Osteocyte (in vitro differentiated cells): Measurements from ENCODE around the gene LMNTD2. TPM values are rescaled to one million over a fixed set of nuclear protein-coding genes. Genes with fewer than 3 reads are reported as not detected.
"Not testable (repeated sequence)": the region's sequence is repeated elsewhere in the genome, so short reads cannot be mapped to it uniquely, and the experiment has no call there.

Source experiments
- DNase-seq: peaks from one replicate; pipeline ENCODE4 v3.0.0; 2021; ENCODE audit warnings: mixed read lengths; ENCODE audit not compliant: unreplicated experiment; ENCODE audit errors: extremely low spot score
- H3K27ac Mint-ChIP-seq: one replicate; pipeline ENCODE4 v1.8.0; 2021; ENCODE audit warnings: mild to moderate bottlenecking, mixed read lengths; ENCODE audit not compliant: unreplicated experiment
- H3K27me3 Mint-ChIP-seq: one replicate; pipeline ENCODE4 v1.8.0; 2021; ENCODE audit warnings: mixed read lengths; ENCODE audit not compliant: unreplicated experiment
- H3K36me3 Mint-ChIP-seq: one replicate; pipeline ENCODE4 v1.8.0; 2021; ENCODE audit warnings: mixed read lengths; ENCODE audit not compliant: unreplicated experiment
- H3K4me1 Mint-ChIP-seq: one replicate; pipeline ENCODE4 v1.8.0; 2021; ENCODE audit warnings: mixed read lengths; ENCODE audit not compliant: unreplicated experiment
- H3K4me3 Mint-ChIP-seq: one replicate; pipeline ENCODE4 v1.8.0; 2021; ENCODE audit warnings: mild to moderate bottlenecking, moderate library complexity, mixed read lengths; ENCODE audit not compliant: unreplicated experiment
- H3K9me3 Mint-ChIP-seq: one replicate; pipeline ENCODE4 v1.8.0; 2021; ENCODE audit warnings: mixed read lengths; ENCODE audit not compliant: unreplicated experiment
- total RNA-seq: library from RNA; stranded (reverse); gene quantifications from 2 replicates; pipeline ENCODE4 v1.2.1, GENCODE V29; 2021
- TF ChIP-seq, protein P1 (sequence below): fragments of 200-600 bp; sonication (generic); IDR thresholded peaks from 2 replicates; pipeline ENCODE4 v1.5.0; 2021; ENCODE audit warnings: antibody characterized with exemption, mild to moderate bottlenecking, moderate library complexity

The LMNTD2 gene
- total RNA-seq, 1 donor from 2014 or later = 6.4 TPM

DNA sequence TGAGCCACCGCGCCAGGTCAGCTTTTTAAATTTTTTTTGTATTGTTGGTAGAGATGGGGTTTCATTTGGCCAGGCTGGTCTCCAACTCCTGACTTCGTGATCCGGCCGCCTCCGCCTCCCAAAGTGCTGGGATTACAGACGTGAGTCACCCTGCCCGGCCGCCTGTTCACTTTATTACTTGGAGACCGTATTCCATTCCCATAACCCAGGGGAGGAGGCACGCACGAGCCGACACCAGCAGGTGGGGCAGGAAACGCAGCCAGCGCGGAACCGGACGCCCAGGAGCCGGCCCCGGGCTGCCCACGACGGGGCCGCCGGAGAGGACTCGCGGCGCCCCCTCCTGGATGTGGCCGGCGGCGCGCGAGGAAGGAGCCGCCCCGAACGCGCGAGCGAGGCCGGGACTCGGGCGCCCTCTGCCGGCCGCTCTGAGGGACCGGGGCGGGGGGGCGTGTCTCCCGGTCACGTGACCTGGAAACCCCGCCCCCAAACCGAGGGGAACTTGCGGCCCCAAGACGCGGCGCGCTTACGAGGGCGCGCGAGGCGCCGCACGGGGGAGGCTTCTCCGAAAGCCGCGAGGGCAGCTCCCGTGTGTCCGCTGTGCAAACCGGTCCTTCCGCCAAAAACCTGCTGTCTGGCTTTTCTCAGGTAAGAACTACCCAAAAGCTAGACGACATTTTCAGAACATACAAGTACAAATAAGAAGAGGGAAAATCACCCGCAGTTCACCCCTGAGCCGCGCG, 41.9 kb downstream of the LMNTD2 start:
- TF ChIP-seq, protein P1, sequence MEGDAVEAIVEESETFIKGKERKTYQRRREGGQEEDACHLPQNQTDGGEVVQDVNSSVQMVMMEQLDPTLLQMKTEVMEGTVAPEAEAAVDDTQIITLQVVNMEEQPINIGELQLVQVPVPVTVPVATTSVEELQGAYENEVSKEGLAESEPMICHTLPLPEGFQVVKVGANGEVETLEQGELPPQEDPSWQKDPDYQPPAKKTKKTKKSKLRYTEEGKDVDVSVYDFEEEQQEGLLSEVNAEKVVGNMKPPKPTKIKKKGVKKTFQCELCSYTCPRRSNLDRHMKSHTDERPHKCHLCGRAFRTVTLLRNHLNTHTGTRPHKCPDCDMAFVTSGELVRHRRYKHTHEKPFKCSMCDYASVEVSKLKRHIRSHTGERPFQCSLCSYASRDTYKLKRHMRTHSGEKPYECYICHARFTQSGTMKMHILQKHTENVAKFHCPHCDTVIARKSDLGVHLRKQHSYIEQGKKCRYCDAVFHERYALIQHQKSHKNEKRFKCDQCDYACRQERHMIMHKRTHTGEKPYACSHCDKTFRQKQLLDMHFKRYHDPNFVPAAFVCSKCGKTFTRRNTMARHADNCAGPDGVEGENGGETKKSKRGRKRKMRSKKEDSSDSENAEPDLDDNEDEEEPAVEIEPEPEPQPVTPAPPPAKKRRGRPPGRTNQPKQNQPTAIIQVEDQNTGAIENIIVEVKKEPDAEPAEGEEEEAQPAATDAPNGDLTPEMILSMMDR = peak; percentile 100
- Mint-ChIP-seq H3K4me3 (peak overlapping the region; percentile 71), H3K27ac (peak overlapping the region; percentile 81), H3K9me3 (no peaks in the 10 kb centered on the region), H3K27me3 (no peaks in the 10 kb centered on the region), H3K36me3 (peaks cover 15% of the 10 kb centered on the region), H3K4me1 (peaks cover 2% of the 10 kb centered on the region)
- DNase-seq = peak; percentile 96

GRCh38 chr11:516918-517685, 43.4 kb downstream of the LMNTD2 start:
- not testable (repeated sequence) for H3K4me3 Mint-ChIP-seq, H3K9me3 Mint-ChIP-seq, H3K4me1 Mint-ChIP-seq, H3K27ac Mint-ChIP-seq, H3K27me3 Mint-ChIP-seq
- peak; percentile 83 for DNase-seq
- H3K36me3 Mint-ChIP-seq = peaks cover 19% of the 10 kb centered on the region

DNA sequence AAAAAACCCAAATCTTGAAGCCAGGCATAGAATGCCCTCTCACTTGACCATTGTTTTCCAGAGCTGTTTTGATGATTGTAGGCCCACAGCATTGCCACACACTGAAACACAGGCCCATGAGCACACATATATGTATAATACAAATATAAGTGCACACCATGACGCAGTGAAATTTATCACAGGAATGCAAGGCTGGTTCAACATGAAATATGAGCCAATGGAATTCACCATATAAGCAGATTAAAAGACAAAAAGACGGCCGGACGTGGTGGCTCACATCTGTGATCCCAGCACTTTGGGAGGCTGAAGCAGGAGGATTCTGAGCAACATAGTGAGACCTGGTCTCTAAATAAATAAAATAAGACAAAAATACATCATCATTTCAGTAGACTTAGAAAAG, 44.1 kb downstream of the LMNTD2 start:
- Mint-ChIP-seq H3K27ac (no peak overlapping the region), H3K9me3 (no peaks in the 10 kb centered on the region), H3K4me3 (no peak overlapping the region), H3K4me1 (peaks cover 2% of the 10 kb centered on the region), H3K27me3 (no peaks in the 10 kb centered on the region), H3K36me3 (peaks cover 21% of the 10 kb centered on the region)
- TF ChIP-seq, protein P1 = no peak
- DNase-seq = no peak

GRCh38 chr11:515131-515530, 45.4 kb downstream of the LMNTD2 start:
- H3K9me3 Mint-ChIP-seq = no peaks in the 10 kb centered on the region
- TF ChIP-seq, protein P1 = no peak
- no peak for DNase-seq
- H3K27ac Mint-ChIP-seq = no peak overlapping the region
- H3K36me3 Mint-ChIP-seq = peaks cover 21% of the 10 kb centered on the region
- peaks cover 2% of the 10 kb centered on the region for H3K4me1 Mint-ChIP-seq
- no peaks in the 10 kb centered on the region for H3K27me3 Mint-ChIP-seq
- H3K4me3 Mint-ChIP-seq = no peak overlapping the region

DNA sequence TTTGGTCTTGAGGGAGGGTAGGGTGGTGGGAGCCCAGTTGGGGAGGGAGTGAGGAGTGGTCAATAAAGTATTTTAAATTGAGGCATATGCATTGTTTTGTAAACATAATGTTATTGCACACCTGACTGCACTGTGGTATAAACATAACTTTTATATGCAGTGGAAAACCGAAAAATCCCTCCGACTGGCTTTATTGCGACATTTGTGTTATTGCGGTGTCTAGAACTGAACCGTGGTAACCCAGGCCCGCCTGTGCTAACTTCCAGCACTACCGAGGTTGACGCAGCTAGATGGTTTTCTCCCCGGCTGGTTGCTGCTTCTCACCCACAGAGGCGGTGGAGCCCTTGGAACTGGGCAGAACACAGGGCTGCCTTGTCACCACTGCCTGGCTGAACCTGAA, 45.9 kb downstream of the LMNTD2 start:
- H3K9me3 Mint-ChIP-seq = no peaks in the 10 kb centered on the region
- TF ChIP-seq, protein P1 = no peak
- peaks cover 2% of the 10 kb centered on the region for H3K4me1 Mint-ChIP-seq
- no peaks in the 10 kb centered on the region for H3K27me3 Mint-ChIP-seq
- DNase-seq = no peak
- H3K36me3 Mint-ChIP-seq = peaks cover 27% of the 10 kb centered on the region
- no peak overlapping the region for H3K4me3 Mint-ChIP-seq
- H3K27ac Mint-ChIP-seq = no peak overlapping the region
